ENCODE data around the gene CASP8. TPM values are rescaled to one million over a fixed set of nuclear protein-coding genes. Genes with fewer than 3 reads are reported as not detected.

Gene CASP8
- total and polyA plus RNA-seq, 9 of the 15 experiments (the other 6 are each of a cell fraction or from before 2014, with no cell fraction given): 10.2 to 31.4 (median 19.4) TPM

- TF ChIP-seq NR2C1 (IDR thresholded peaks at IDR 0.05) (no peak), NR2C1 (tag; IDR thresholded peaks at IDR 0.05) (no peak), NBN (IDR thresholded peaks at IDR 0.05; ENCODE audit: low read depth) (peak; percentile 75; the same call in 1 of the 2 replicates), RERE (CRISPR knock-in tag; IDR thresholded peaks at IDR 0.05; ENCODE audit: borderline replicate concordance) (no peak), ZNF780A (CRISPR knock-in tag; IDR thresholded peaks at IDR 0.05) (no peak), CHD1 (IDR thresholded peaks at IDR 0.05; ENCODE audit: low read length) (no peak), TAF15 (IDR thresholded peaks at IDR 0.05; ENCODE audit: low read depth, low read length) (no peak), TGIF2 (CRISPR knock-in tag; IDR thresholded peaks at IDR 0.05) (no peak), NFE2L1 (tag; IDR thresholded peaks at IDR 0.05; ENCODE audit: borderline replicate concordance, low read depth) (no peak), MCM5 (IDR thresholded peaks at IDR 0.05; ENCODE audit: low read depth) (no peak), CREBBP (IDR thresholded peaks at IDR 0.05; ENCODE audit: low read depth, low read length) (no peak), COPS2 (conservative IDR thresholded peaks at IDR 0.05) (no peak), CSDE1 (IDR thresholded peaks at IDR 0.05) (no peak), ZNF644 (tag; IDR thresholded peaks at IDR 0.05; ENCODE audit: low read depth) (no peak), ZNF707 (CRISPR knock-in tag; conservative IDR thresholded peaks at IDR 0.05) (no peak), SMAD1 (IDR thresholded peaks at IDR 0.05; ENCODE audit: low read depth, low read length, partially characterized antibody) (no peak), CREB3L1 (IDR thresholded peaks at IDR 0.05; ENCODE audit: borderline replicate concordance, low read depth) (no peak), THRAP3 (IDR thresholded peaks at IDR 0.05; ENCODE audit: borderline replicate concordance) (no peak), CAMTA2 (CRISPR knock-in tag; conservative IDR thresholded peaks at IDR 0.05) (no peak), PTTG1 (tag; IDR thresholded peaks at IDR 0.05; ENCODE audit: low read depth) (no peak), CBX2 (IDR thresholded peaks at IDR 0.05; ENCODE audit: insufficient read depth, low read length, poor library complexity, severe bottlenecking) (no peak), NCOA2 (IDR thresholded peaks at IDR 0.05; ENCODE audit: partially characterized antibody in 2 of 2) (no peak)
- TF ChIP-seq, protein P1, sequence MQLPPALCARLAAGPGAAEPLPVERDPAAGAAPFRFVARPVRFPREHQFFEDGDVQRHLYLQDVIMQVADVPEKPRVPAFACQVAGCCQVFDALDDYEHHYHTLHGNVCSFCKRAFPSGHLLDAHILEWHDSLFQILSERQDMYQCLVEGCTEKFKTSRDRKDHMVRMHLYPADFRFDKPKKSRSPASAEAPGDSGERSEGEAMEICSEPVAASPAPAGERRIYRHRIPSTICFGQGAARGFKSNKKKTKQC (CRISPR knock-in tag; IDR thresholded peaks at IDR 0.05): no peak
These were observed 40.2 kb upstream of the CASP8 start (continued) for GRCh38 chr2:201220102-201220570.
